Liver (tissue), 9 donors: ENCODE data around the gene C5. TPM values are rescaled to one million over a fixed set of nuclear protein-coding genes. Genes with fewer than 3 reads are reported as not detected.

Experiments used
- DNase-seq: peaks from one replicate; pipeline ENCODE4 v3.0.0-alpha.2; 2017; ENCODE audit warnings: low spot score
- H3K27ac ChIP-seq, 2 donors: one replicate each; pipeline ENCODE4 v1.7.0; 2013; ENCODE audit warnings: inconsistent platforms in 2 of 2, low read length in 2 of 2, control low read depth in 1 of 2, low read depth in 1 of 2, mild to moderate bottlenecking in 1 of 2
- H3K27me3 ChIP-seq, 4 donors: one replicate each; pipeline versions ENCODE4 v1.6.1 to v1.7.0; 2013; ENCODE audit warnings: low read length in 3 of 4, inconsistent platforms in 1 of 4, mild to moderate bottlenecking in 1 of 4, moderate library complexity in 1 of 4; ENCODE audit not compliant: control insufficient read depth in 4 of 4, insufficient read depth in 4 of 4
- H3K36me3 ChIP-seq, 4 donors: one replicate each; pipeline versions ENCODE4 v1.6.1 to v1.7.0; 2013; ENCODE audit warnings: low read length in 3 of 4, mild to moderate bottlenecking in 3 of 4, low read depth in 1 of 4, moderate library complexity in 1 of 4; ENCODE audit not compliant: control insufficient read depth in 4 of 4, insufficient read depth in 3 of 4
- H3K4me1 ChIP-seq, 4 donors: one replicate each; pipeline versions ENCODE4 v1.6.1 to v1.7.0; 2013; ENCODE audit warnings: low read length in 3 of 4, mild to moderate bottlenecking in 3 of 4, moderate library complexity in 1 of 4; ENCODE audit not compliant: control insufficient read depth in 4 of 4, insufficient read depth in 4 of 4
- H3K4me3 ChIP-seq, 3 donors: one replicate each; pipeline versions ENCODE4 v1.6.1 to v1.7.0; 2013; ENCODE audit warnings: low read length in 3 of 3, control low read depth in 1 of 3, low read depth in 1 of 3, mild to moderate bottlenecking in 1 of 3
- H3K9ac ChIP-seq, 2 donors: one replicate each; pipeline ENCODE4 v1.7.0; 2013; ENCODE audit warnings: low read length in 2 of 2, mild to moderate bottlenecking in 2 of 2, moderate library complexity in 2 of 2, control low read depth in 1 of 2, low read depth in 1 of 2
- H3K9me3 ChIP-seq, 4 donors: one replicate each; pipeline versions ENCODE4 v1.6.1 to v1.7.0; 2013; ENCODE audit warnings: low read length in 3 of 4; ENCODE audit not compliant: control insufficient read depth in 4 of 4
- EGR1 ChIP-seq, 2 donors: IDR thresholded peaks; 2 replicates each; pipeline ENCODE4 v1.6.1; 2016 to 2018; ENCODE audit warnings: antibody characterized with exemption in 2 of 2, low read depth in 2 of 2
- FOXA1 ChIP-seq: IDR thresholded peaks from 2 replicates; pipeline ENCODE4 v1.6.1; 2016; ENCODE audit warnings: antibody characterized with exemption
- FOXA2 ChIP-seq: IDR thresholded peaks from 2 replicates; pipeline ENCODE4 v1.6.1; 2016; ENCODE audit warnings: antibody characterized with exemption
- GABPA ChIP-seq, 2 donors: IDR thresholded peaks in 1 of 2; conservative IDR thresholded peaks in 1 of 2; 2 replicates each; pipeline ENCODE4 v1.6.1; 2016; ENCODE audit warnings: antibody characterized with exemption in 2 of 2, mild to moderate bottlenecking in 1 of 2, moderate library complexity in 1 of 2
- HNF4A ChIP-seq, 2 donors: conservative IDR thresholded peaks; 2 replicates each; pipeline ENCODE4 v1.6.1; 2016; ENCODE audit warnings: antibody characterized with exemption in 2 of 2, mild to moderate bottlenecking in 2 of 2
- HNF4G ChIP-seq: IDR thresholded peaks from 2 replicates; pipeline ENCODE4 v1.6.1; 2016; ENCODE audit warnings: antibody characterized with exemption
- JUND ChIP-seq, 2 donors: IDR thresholded peaks; 2 replicates each; pipeline ENCODE4 v1.6.1; 2016; ENCODE audit warnings: antibody characterized with exemption in 2 of 2
- NR2F2 ChIP-seq: IDR thresholded peaks from 2 replicates; pipeline ENCODE4 v1.6.1; 2016; ENCODE audit warnings: antibody characterized with exemption
- RAD21 ChIP-seq, 2 donors: IDR thresholded peaks; 2 replicates each; pipeline ENCODE4 v1.6.1; 2016; ENCODE audit warnings: antibody characterized with exemption in 2 of 2, mild to moderate bottlenecking in 2 of 2
- RXRA ChIP-seq, 2 donors: IDR thresholded peaks; 2 replicates each; pipeline ENCODE4 v1.6.1; 2017 to 2018; ENCODE audit warnings: antibody characterized with exemption in 2 of 2, mild to moderate bottlenecking in 1 of 2
- SP1 ChIP-seq: IDR thresholded peaks from 2 replicates; pipeline ENCODE4 v1.6.1; 2018; ENCODE audit warnings: antibody characterized with exemption, mild to moderate bottlenecking
- TAF1 ChIP-seq: conservative IDR thresholded peaks from 2 replicates; pipeline ENCODE4 v1.6.1; 2016; ENCODE audit warnings: antibody characterized with exemption, mild to moderate bottlenecking
- YY1 ChIP-seq: IDR thresholded peaks from 2 replicates; pipeline ENCODE4 v1.6.1; 2016; ENCODE audit warnings: antibody characterized with exemption, mild to moderate bottlenecking
- WGBS: extraction: QIAGEN DNeasy Blood & Tissue Kit; methylation state at CpG from one replicate; pipeline ENCODE4 v1.1.7; 2013; 5-methylcytosine and 5-hydroxymethylcytosine counted together
- polyA plus RNA-seq, 2 donors: library from polyadenylated mRNA; stranded (reverse) in 1 of 2; unstranded in 1 of 2; fragments of 200-250 nt in 1 of 2; fragments of >200 nt in 1 of 2; fragmentation: Nextera tagmentation in 1 of 2; extraction: Ambion mirVana in 1 of 2; gene quantifications; one replicate each; pipeline versions ENCODE4 v1.2.1 to v1.2.3, GENCODE V29; 2013 to 2015
- total RNA-seq, 2 donors: library from RNA; depleted of rRNA; stranded (reverse); fragments of >200 nt; gene quantifications; one replicate each; pipeline ENCODE4 v1.2.3, GENCODE V29; 2014
- TF ChIP-seq, protein P1 (sequence below): IDR thresholded peaks from 2 replicates; pipeline ENCODE4 v1.6.1; 2016; ENCODE audit warnings: antibody characterized with exemption, mild to moderate bottlenecking
- TF ChIP-seq, protein P2 (sequence below): fragments of 150-350 bp; IDR thresholded peaks from 2 replicates; pipeline ENCODE4 v1.5.1; 2017; ENCODE audit warnings: improper control_type of control experiment, low read depth, low read length; ENCODE audit not compliant: missing input control
- TF ChIP-seq, protein P3 (sequence below): IDR thresholded peaks from 2 replicates; pipeline ENCODE4 v1.6.1; 2016; ENCODE audit warnings: antibody characterized with exemption
- TF ChIP-seq, protein P4 (sequence below): IDR thresholded peaks from 2 replicates; pipeline ENCODE4 v1.6.1; 2016; ENCODE audit warnings: antibody characterized with exemption
- TF ChIP-seq, protein P5 (sequence below): IDR thresholded peaks from 2 replicates; pipeline ENCODE4 v1.6.1; 2016; ENCODE audit warnings: antibody characterized with exemption
- donor health status: healthy.
- donor health status: healthy.
- donor health status: healthy.
- donor health status: healthy.
- donor health status: healthy.

C5 gene
- total and polyA plus RNA-seq, 4 donors = 127 to 485 (median 361) TPM

DNA sequence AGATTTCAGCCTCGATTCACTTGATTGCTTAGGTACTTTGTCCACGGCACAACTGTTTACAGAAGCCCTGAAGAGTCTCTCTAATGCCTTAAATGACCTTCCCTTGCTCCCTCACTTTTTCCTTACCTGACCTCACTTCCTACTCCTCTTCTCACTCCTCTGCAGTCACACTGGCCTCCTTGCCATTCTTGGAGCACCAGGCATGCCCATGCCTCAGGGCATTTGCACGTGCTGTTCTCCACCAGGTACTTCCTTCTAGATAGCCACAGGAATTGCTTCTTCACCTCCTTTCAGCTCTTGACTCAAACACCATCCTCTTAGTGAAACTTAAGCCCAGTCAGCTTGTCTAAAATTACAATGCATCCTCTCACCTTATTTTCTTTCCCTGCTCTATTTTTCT, 71.1 kb downstream of the C5 start:
- TF ChIP-seq RAD21 (IDR thresholded peaks at IDR 0.05) (no peak), HNF4A (conservative IDR thresholded peaks at IDR 0.05) (no peak), JUND (IDR thresholded peaks at IDR 0.05) (no peak), SP1 (no peak)
- 72% methylated on average over 3 of the region's 3 CpGs for WGBS
- Histone ChIP-seq H3K36me3 (peaks cover 3 to 68% (median 59%) of the 10 kb centered on the region in 4 donors), H3K27me3 (no peaks in the 10 kb centered on the region), H3K4me1 (peaks cover 6 to 21% (median 18%) of the 10 kb centered on the region in 4 donors), H3K27ac (no peak overlapping the region), H3K4me3 (no peak overlapping the region), H3K9me3 (no peaks in the 10 kb centered on the region), H3K9ac (no peak overlapping the region)
- DNase-seq = no peak

DNA sequence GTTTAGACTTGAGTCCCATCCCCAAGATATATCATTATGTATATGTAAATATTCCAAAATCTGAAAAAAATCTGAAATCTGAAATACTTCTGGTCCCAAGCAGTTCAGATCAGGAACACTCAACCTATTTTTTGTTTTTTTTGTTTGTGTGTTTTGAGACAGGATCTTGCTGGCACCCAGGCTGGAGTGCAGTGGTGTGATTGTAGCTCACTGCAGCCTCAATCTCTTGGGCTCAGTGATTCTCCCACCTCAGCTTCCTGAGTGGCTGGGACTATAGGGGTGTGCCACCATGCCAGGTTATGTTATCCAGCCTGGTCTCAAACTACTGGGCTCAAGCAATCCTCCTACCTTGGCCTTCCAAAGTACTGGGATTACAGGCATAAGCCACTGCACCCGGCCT, 72.8 kb downstream of the C5 start:
- TF ChIP-seq NR2F2 = no peak
- no peak for TF ChIP-seq EGR1 (IDR thresholded peaks at IDR 0.05; ENCODE audit: low read depth in 2 of 2)
- TF ChIP-seq, protein P1, sequence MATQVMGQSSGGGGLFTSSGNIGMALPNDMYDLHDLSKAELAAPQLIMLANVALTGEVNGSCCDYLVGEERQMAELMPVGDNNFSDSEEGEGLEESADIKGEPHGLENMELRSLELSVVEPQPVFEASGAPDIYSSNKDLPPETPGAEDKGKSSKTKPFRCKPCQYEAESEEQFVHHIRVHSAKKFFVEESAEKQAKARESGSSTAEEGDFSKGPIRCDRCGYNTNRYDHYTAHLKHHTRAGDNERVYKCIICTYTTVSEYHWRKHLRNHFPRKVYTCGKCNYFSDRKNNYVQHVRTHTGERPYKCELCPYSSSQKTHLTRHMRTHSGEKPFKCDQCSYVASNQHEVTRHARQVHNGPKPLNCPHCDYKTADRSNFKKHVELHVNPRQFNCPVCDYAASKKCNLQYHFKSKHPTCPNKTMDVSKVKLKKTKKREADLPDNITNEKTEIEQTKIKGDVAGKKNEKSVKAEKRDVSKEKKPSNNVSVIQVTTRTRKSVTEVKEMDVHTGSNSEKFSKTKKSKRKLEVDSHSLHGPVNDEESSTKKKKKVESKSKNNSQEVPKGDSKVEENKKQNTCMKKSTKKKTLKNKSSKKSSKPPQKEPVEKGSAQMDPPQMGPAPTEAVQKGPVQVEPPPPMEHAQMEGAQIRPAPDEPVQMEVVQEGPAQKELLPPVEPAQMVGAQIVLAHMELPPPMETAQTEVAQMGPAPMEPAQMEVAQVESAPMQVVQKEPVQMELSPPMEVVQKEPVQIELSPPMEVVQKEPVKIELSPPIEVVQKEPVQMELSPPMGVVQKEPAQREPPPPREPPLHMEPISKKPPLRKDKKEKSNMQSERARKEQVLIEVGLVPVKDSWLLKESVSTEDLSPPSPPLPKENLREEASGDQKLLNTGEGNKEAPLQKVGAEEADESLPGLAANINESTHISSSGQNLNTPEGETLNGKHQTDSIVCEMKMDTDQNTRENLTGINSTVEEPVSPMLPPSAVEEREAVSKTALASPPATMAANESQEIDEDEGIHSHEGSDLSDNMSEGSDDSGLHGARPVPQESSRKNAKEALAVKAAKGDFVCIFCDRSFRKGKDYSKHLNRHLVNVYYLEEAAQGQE = no peak
- no peak for TF ChIP-seq HNF4A (conservative IDR thresholded peaks at IDR 0.05)
- TF ChIP-seq FOXA1 = no peak
- TF ChIP-seq, protein P2, sequence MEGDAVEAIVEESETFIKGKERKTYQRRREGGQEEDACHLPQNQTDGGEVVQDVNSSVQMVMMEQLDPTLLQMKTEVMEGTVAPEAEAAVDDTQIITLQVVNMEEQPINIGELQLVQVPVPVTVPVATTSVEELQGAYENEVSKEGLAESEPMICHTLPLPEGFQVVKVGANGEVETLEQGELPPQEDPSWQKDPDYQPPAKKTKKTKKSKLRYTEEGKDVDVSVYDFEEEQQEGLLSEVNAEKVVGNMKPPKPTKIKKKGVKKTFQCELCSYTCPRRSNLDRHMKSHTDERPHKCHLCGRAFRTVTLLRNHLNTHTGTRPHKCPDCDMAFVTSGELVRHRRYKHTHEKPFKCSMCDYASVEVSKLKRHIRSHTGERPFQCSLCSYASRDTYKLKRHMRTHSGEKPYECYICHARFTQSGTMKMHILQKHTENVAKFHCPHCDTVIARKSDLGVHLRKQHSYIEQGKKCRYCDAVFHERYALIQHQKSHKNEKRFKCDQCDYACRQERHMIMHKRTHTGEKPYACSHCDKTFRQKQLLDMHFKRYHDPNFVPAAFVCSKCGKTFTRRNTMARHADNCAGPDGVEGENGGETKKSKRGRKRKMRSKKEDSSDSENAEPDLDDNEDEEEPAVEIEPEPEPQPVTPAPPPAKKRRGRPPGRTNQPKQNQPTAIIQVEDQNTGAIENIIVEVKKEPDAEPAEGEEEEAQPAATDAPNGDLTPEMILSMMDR = no peak
- TF ChIP-seq JUND (IDR thresholded peaks at IDR 0.05) = no peak
- TF ChIP-seq YY1 = no peak
- TF ChIP-seq GABPA (IDR thresholded peaks at IDR 0.05 in 1 of 2, conservative IDR thresholded peaks at IDR 0.05 in 1 of 2) = no peak
- TF ChIP-seq RXRA (IDR thresholded peaks at IDR 0.05) = no peak
- TF ChIP-seq, protein P3, sequence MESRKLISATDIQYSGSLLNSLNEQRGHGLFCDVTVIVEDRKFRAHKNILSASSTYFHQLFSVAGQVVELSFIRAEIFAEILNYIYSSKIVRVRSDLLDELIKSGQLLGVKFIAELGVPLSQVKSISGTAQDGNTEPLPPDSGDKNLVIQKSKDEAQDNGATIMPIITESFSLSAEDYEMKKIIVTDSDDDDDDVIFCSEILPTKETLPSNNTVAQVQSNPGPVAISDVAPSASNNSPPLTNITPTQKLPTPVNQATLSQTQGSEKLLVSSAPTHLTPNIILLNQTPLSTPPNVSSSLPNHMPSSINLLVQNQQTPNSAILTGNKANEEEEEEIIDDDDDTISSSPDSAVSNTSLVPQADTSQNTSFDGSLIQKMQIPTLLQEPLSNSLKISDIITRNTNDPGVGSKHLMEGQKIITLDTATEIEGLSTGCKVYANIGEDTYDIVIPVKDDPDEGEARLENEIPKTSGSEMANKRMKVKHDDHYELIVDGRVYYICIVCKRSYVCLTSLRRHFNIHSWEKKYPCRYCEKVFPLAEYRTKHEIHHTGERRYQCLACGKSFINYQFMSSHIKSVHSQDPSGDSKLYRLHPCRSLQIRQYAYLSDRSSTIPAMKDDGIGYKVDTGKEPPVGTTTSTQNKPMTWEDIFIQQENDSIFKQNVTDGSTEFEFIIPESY = no peak
- TF ChIP-seq, protein P4, sequence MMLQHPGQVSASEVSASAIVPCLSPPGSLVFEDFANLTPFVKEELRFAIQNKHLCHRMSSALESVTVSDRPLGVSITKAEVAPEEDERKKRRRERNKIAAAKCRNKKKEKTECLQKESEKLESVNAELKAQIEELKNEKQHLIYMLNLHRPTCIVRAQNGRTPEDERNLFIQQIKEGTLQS = no peak
- no peak for TF ChIP-seq FOXA2
- TF ChIP-seq, protein P5, sequence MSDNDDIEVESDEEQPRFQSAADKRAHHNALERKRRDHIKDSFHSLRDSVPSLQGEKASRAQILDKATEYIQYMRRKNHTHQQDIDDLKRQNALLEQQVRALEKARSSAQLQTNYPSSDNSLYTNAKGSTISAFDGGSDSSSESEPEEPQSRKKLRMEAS = no peak
- no peak for TF ChIP-seq SP1
- TF ChIP-seq HNF4G = no peak
- TF ChIP-seq TAF1 = no peak
- H3K27me3 ChIP-seq = no peaks in the 10 kb centered on the region
- no peak overlapping the region for H3K27ac ChIP-seq
- 46% methylated on average over 1 of the region's 1 CpG for WGBS
- H3K9me3 ChIP-seq = no peaks in the 10 kb centered on the region
- H3K4me3 ChIP-seq = no peak overlapping the region
- no peak overlapping the region for H3K9ac ChIP-seq
- H3K4me1 ChIP-seq = peaks cover 1 to 6% (median 4%) of the 10 kb centered on the region in 4 donors
- DNase-seq = no peak
- H3K36me3 ChIP-seq = peaks cover 9 to 79% (median 69%) of the 10 kb centered on the region in 4 donors
